MCF 10A (cell line): Measurements from ENCODE around the gene AKAP1. TPM values are rescaled to one million over a fixed set of nuclear protein-coding genes. Genes with fewer than 3 reads are reported as not detected.

Experiments used
- BruUV-seq: library from RNA; stranded (reverse); fragments of 400-500 nt; replicated peaks from 2 replicates; lab custom pipeline; 2021; lab: Mats Ljungman, UMichigan
- CTCF ChIA-PET: fragments of 300-600 bp; sonication (Branson Sonifier 250); formaldehyde crosslinking; extraction: SDS; loops from one replicate; lab custom pipeline; 2021; ENCODE audit warnings: antibody characterized with exemption, inconsistent platforms; lab: Yijun Ruan, JAX
- POLR2A ChIA-PET: fragments of 300-600, 350-650 bp; sonication (Branson Sonifier 250); formaldehyde crosslinking; extraction: SDS; loops from one replicate; lab custom pipeline; 2020; ENCODE audit warnings: antibody characterized with exemption, inconsistent platforms; lab: Yijun Ruan, JAX
- DNase-seq: peaks from one replicate; pipeline ENCODE4 v3.0.0-alpha.2; 2018; ENCODE audit not compliant: unreplicated experiment
- H3K27ac Mint-ChIP-seq: one replicate; pipeline ENCODE4 v1.8.0; 2022; ENCODE audit warnings: mild to moderate bottlenecking, low read depth, mixed read lengths; ENCODE audit not compliant: unreplicated experiment
- H3K27me3 Mint-ChIP-seq: one replicate; pipeline ENCODE4 v1.8.0; 2022; ENCODE audit warnings: mixed read lengths; ENCODE audit not compliant: insufficient read depth, unreplicated experiment
- H3K36me3 Mint-ChIP-seq: one replicate; pipeline ENCODE4 v1.8.0; 2022; ENCODE audit warnings: mild to moderate bottlenecking, moderate library complexity, mixed read lengths; ENCODE audit not compliant: insufficient read depth, unreplicated experiment
- H3K4me1 Mint-ChIP-seq: one replicate; pipeline ENCODE4 v1.8.0; 2022; ENCODE audit warnings: mixed read lengths; ENCODE audit not compliant: insufficient read depth, unreplicated experiment
- H3K4me3 Mint-ChIP-seq: one replicate; pipeline ENCODE4 v1.8.0; 2022; ENCODE audit warnings: mild to moderate bottlenecking, moderate library complexity, mixed read lengths; ENCODE audit not compliant: unreplicated experiment
- H3K9me3 Mint-ChIP-seq: one replicate; pipeline ENCODE4 v1.8.0; 2022; ENCODE audit warnings: mixed read lengths; ENCODE audit not compliant: unreplicated experiment
- CTCF ChIP-seq: fragments of 200-600 bp; IDR thresholded peaks from one replicate; pipeline ENCODE4 v1.8.0; 2022; ENCODE audit warnings: antibody characterized with exemption, mild to moderate bottlenecking; ENCODE audit not compliant: unreplicated experiment
- intact Hi-C: fragments of 100-400 bp; cut with micrococcal nuclease; formaldehyde crosslinking; loops from 2 replicates; pipeline ENCODE4 v1.14.1; 2022
- total RNA-seq: library from RNA; stranded (reverse); gene quantifications from 2 replicates; pipeline ENCODE4 v1.2.3, GENCODE V29; 2022

AKAP1 gene
- total RNA-seq, 1 experiment from 2014 or later, result 32.4 TPM

DNA sequence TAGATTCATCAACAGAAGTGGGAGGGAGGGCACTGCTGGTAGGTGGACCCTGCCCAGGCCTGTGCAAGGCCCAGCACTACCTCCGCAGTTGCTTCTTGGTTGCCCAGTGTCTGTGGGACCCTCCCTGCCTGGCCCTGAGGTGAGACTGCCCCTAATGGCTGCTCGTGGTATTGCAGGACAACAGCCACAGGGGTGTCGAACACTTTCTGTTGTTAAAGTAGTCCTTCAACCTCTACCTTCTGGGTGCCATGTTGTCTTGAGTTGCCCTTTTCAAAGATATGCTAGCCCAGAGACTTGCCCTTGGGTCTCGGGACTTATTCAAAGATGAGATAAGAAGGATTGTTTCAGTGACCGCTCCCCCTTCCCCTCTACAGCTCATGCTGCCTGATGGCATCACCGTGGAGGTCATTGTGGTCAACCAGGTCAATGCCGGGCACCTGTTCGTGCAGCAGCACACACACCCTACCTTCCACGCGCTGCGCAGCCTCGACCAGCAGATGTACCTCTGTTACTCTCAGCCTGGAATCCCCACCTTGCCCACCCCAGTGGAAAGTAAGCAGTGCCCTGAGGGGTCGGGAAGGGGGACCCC lies 29.1 kb downstream of the AKAP1 start:
- Mint-ChIP-seq H3K27me3 (no peaks in the 10 kb centered on the region), H3K27ac (no peak overlapping the region), H3K4me1 (no peaks in the 10 kb centered on the region), H3K36me3 (peaks cover 60% of the 10 kb centered on the region), H3K9me3 (no peaks in the 10 kb centered on the region), H3K4me3 (no peak overlapping the region)
- CTCF ChIA-PET, result interaction anchor here (0.6 to 1.5 kb wide), 10 partner anchors 10 to 825 kb away, joined by 3 to 7 read pairs (median 4); no protein-coding TSS in a partner anchor
- POLR2A ChIA-PET, result interaction anchor here (0.7 kb wide), 1 partner anchor 137 kb away, joined by 3 read pairs; no protein-coding TSS in a partner anchor
- BruUV-seq, result no TSS peak
- peak; percentile 50 for DNase-seq
- intact Hi-C loops, result no loop called here
- TF ChIP-seq CTCF, result peak; percentile 85

DNA sequence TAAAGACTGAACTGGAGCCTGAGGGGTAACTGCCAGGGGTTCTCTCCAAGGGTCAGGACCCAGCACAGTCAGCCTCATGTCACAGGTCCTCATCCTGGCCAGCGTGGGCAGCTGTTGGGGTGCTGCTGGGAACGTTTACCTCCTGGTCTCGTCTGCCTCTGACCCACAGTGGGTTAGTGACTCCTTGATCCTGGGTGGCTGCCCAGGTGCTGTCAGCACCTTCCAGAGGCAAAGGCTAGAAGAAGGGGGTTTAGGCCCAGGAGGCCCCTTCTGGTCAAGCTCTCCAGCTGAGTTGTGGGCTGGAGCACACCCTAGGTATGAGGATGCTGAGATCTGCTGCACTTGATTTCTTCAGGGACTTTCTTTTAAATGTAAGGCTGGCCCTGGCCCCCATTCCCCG lies 30.3 kb downstream of the AKAP1 start:
- intact Hi-C loops, result no loop called here
- H3K9me3 Mint-ChIP-seq, result no peaks in the 10 kb centered on the region
- no peaks in the 10 kb centered on the region for H3K4me1 Mint-ChIP-seq
- CTCF ChIA-PET, result interaction anchor here (0.7 to 1.5 kb wide), 2 partner anchors 12 to 14 kb away, joined by 3 to 7 read pairs; no protein-coding TSS in a partner anchor
- H3K4me3 Mint-ChIP-seq, result no peak overlapping the region
- peaks cover 72% of the 10 kb centered on the region for H3K36me3 Mint-ChIP-seq
- BruUV-seq, result no TSS peak
- DNase-seq, result no peak
- POLR2A ChIA-PET, result no interaction called here
- no peak overlapping the region for H3K27ac Mint-ChIP-seq
- H3K27me3 Mint-ChIP-seq, result no peaks in the 10 kb centered on the region
- TF ChIP-seq CTCF, result no peak

DNA sequence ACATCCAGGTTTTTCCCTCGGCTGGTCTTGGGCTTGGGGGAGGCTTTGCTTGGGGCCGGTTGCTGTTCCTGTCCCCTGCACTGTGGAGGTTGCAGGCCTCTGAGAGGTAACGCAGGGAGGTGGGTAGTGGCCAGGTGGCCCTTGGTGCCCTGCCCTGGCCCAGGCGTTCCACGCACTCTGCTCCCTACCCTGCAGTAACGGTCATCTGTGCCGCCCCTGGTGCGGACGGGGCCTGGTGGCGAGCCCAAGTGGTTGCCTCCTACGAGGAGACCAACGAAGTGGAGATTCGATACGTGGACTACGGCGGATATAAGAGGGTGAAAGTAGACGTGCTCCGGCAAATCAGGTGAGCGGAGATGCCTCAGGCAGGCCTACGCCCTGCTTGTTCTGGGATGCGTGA lies 30.9 kb downstream of the AKAP1 start:
- Mint-ChIP-seq H3K4me3 (no peak overlapping the region), H3K27me3 (no peaks in the 10 kb centered on the region), H3K27ac (no peak overlapping the region), H3K9me3 (no peaks in the 10 kb centered on the region), H3K4me1 (no peaks in the 10 kb centered on the region), H3K36me3 (peaks cover 73% of the 10 kb centered on the region)
- TF ChIP-seq CTCF, result no peak
- intact Hi-C loops, result no loop called here
- DNase-seq, result no peak
- ChIA-PET POLR2A (no interaction called here), CTCF (interaction anchor here (0.6 kb wide), 1 partner anchor 14 kb away, joined by 3 read pairs; no protein-coding TSS in a partner anchor)
- no TSS peak for BruUV-seq

- Mint-ChIP-seq H3K27me3 (no peaks in the 10 kb centered on the region), H3K4me3 (no peak overlapping the region), H3K27ac (no peak overlapping the region), H3K36me3 (peaks cover 80% of the 10 kb centered on the region), H3K9me3 (no peaks in the 10 kb centered on the region), H3K4me1 (no peaks in the 10 kb centered on the region)
- ChIA-PET CTCF (interaction anchor here (0.7 to 1.0 kb wide), 3 partner anchors 12 to 716 kb away, joined by 3 to 4 read pairs (median 3); no protein-coding TSS in a partner anchor), POLR2A (no interaction called here)
- no peak for DNase-seq
- intact Hi-C loops, result no loop called here
- BruUV-seq, result no TSS peak
- TF ChIP-seq CTCF, result no peak
Measured at GRCh38 chr17:57117798-57118197, 32.8 kb downstream of the AKAP1 start.
